Activated CD4-positive, CD25-positive, alpha-beta regulatory T cell treated with anti-CD3 and anti-CD28 coated beads, Interleukin-2, amount 50 U/mL, for 16 hours (primary cell): ENCODE measurements around the gene HDAC9.
"Not testable (repeated sequence)": the region's sequence is repeated elsewhere in the genome, so short reads cannot be mapped to it uniquely, and the experiment has no call there.

ENCODE experiments used
- DNase-seq: peaks from one replicate; pipeline ENCODE4 v3.0.0-alpha.2; 2020; ENCODE audit warnings: low read depth, low spot score

The HDAC9 gene

GRCh38 chr7:19016140-19016539, 520.6 kb downstream of the HDAC9 start:
- DNase-seq: no peak

- DNase-seq: no peak
Measured at GRCh38 chr7:19017374-19017773, 521.8 kb downstream of the HDAC9 start.

GRCh38 chr7:19020062-19020461, 524.5 kb downstream of the HDAC9 start:
- DNase-seq: no peak

GRCh38 chr7:19020711-19021110, 525.2 kb downstream of the HDAC9 start:
- DNase-seq: no peak

GRCh38 chr7:19023477-19023876, 527.9 kb downstream of the HDAC9 start:
- DNase-seq: no peak

GRCh38 chr7:19024261-19024660, 528.7 kb downstream of the HDAC9 start:
- no peak for DNase-seq

- DNase-seq: no peak
Measured at GRCh38 chr7:19026888-19027287, 531.3 kb downstream of the HDAC9 start.

- DNase-seq: no peak
Measured at GRCh38 chr7:19030281-19030680, 534.7 kb downstream of the HDAC9 start.

- not testable (repeated sequence) for DNase-seq
Measured at GRCh38 chr7:19032942-19033341, 537.4 kb downstream of the HDAC9 start.

- no peak for DNase-seq
Measured at GRCh38 chr7:19051767-19052375, 556.3 kb downstream of the HDAC9 start.
